HG03571 (cell line): ENCODE data around the gene RIIAD1.

ENCODE experiments used
- ATAC-seq: cut with Tn5 transposase; IDR thresholded peaks from one replicate; pipeline ENCODE4 v1.9.1; 2021; ENCODE audit not compliant: unreplicated experiment

Gene RIIAD1

DNA sequence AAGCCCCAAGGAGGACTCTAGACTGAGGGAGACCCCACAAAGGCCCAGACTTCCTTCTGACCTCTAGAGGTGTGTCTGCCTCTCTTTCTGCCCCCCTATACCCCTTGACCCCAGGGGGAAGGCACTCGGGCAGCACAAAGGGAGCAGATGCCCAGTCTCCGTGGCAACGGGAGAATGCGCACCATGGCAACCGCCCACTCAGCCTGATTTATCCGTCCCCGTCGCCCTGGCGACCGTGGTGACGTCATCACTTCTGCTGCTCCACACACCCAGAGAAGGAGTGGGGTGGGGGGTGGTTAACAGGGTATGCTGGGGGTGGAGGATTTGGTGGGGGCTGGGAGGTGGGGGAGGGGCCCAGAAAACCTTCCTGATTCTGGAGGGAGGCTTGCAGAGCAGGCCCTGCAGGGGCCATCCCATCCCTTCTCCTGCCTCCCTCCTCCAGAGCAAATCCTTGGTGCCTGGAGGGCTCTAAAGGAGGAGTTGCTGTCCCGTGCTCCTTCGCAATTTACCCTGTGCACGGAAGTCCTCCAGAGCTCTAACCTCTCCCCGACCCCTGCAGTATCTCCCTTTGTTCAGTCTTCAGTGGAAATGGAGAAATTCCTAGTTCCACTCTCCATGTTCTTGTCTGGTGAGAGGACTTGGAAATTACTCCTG is 11.0 kb upstream of the RIIAD1 start:
- no peak for ATAC-seq

GRCh38 chr1:151711044-151711800 is 10.1 kb upstream of the RIIAD1 start:
- ATAC-seq = no peak

- no peak for ATAC-seq
Measured at GRCh38 chr1:151711951-151712350, 9.4 kb upstream of the RIIAD1 start.

DNA sequence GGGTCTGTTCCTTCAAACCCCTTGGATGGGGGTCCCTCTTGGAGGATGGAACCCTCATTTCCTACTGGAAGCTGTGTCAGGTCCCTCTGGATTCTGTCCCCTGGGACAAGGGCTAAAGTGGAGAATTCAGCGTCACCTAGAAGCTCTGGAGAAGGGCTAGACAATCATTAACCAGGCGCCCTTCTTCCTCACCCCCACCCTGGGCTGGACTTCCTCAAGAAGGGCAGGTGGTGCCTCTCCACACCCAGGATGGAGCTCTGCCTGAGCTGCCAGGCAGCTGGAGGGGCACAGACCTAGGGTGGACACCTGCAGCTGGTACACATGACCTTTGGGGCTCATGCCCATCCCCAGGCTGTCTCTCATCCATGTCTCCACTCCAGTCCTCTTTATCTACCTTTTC is 8.3 kb upstream of the RIIAD1 start:
- no peak for ATAC-seq

DNA sequence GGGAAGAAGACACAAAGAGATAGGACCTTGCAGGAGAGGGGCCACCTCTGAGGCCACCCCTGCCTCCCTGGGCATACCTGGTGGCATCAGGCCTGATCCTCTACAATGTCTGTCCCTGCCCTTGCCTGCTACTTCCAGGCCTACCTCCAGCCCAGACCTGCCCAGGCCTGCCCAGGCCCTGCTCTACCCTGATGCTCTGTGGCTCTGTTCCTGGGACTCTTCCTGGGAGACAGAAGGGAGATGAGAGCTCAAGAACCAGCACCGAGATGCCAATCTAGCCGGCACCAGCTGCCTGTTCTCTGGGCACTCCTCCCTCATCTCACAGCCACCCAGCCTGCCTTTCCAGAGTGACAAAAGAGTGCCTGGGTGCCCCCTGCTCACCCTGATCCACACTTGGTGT is 7.4 kb upstream of the RIIAD1 start:
- ATAC-seq = no peak

- no peak for ATAC-seq
Measured at GRCh38 chr1:151714820-151715725, 6.2 kb upstream of the RIIAD1 start.

DNA sequence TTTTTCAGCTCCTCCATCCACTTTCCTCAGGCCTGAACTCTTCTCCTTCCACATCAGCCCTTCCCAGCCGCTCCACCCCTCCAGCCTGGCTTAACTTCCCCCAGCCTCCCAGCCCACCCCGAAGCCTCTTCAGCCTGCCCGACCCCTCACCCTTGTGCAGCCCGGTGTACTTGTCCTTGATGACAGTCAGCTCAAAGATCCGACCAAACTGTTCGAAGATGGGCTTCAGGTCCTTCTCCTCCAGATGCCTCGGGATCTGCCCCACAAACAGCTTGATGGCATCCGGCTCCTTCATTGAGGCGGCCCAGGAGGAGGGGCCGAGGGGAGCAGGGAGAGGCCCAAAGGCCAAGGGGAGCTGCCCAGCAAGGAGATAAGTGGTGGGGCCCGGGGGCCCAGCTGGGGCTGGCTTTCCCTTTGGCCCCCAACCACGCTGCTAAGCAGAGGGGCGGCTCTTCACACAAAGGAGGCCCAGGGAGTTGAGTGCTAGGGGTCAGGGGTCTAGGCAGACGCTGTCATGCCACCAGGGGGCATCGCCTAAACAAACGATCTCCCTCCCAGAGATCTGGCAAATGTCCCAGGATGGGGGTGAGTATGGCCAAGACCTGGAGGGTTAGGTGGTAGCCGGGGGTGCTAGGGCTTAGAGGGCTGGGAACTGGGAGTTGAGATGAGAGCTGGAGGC is 5.5 kb upstream of the RIIAD1 start:
- ATAC-seq = no peak

DNA sequence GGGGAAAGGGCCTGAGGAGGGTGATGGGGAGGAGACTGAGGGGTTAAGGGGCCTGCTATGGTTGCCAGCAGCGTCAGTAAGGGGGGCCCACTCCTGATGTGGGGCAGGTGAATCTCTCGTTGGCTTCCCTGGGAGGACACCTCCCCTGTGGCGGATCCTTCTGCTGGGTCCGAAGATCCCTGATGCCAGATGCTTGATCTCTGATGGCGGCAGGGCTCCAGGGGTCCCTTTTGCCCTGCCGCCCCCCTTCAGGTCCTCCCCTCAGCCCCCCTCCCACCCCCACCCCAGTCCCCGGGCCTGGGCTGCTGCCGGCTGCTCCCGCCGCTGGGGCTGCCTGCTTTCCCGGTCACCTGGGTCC is 4.9 kb upstream of the RIIAD1 start:
- no peak for ATAC-seq

GRCh38 chr1:151716771-151717631 is 4.3 kb upstream of the RIIAD1 start, which contains the start of gene CELF3:
TSS of gene CELF3 (minus strand) at chr1:151716803. CDS start at chr1:151716020, 783 bp downstream.
- no peak for ATAC-seq

GRCh38 chr1:151718011-151718431 is 3.3 kb upstream of the RIIAD1 start:
- no peak for ATAC-seq

GRCh38 chr1:151718666-151719065 is 2.7 kb upstream of the RIIAD1 start:
- no peak for ATAC-seq

DNA sequence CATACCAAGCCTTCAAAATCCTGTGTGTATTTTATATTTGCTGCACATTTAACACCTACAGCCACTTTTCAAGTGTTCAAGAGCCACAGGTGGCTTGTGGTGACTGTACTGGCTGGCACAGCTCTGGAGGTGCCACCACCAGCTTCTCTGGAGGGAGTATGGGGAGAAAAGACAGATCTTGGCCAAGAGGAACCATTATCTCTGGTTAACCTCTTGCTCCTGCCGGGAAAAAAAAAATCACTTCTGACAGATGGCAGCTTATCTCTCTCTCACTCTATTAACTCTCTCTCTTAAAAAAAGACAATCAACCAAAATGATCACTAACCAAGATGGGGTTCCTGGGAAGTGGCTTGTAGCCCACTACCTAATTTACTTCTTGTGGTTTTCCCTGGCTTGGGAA is 1.2 kb upstream of the RIIAD1 start:
- ATAC-seq = no peak

DNA sequence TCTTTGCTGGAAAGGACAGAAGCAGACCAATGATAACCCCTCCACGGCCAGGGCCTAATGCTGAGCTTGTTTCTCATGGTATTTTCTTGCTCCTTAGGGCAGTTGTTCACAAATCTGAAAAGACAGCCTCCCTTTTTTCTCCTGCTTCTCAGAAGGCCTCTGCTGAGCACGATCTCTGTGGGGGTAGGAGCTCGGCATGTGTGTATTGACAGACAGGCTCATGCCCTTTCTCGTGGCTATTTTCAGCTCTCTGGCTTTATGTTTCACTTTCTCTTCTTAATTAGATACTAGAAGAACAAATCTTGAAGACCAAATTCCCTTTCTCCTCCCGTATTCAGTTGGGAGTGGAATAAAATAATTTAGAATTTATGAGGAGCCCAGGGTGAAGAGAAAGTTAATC is 768 bp upstream of the RIIAD1 start:
- no peak for ATAC-seq

DNA sequence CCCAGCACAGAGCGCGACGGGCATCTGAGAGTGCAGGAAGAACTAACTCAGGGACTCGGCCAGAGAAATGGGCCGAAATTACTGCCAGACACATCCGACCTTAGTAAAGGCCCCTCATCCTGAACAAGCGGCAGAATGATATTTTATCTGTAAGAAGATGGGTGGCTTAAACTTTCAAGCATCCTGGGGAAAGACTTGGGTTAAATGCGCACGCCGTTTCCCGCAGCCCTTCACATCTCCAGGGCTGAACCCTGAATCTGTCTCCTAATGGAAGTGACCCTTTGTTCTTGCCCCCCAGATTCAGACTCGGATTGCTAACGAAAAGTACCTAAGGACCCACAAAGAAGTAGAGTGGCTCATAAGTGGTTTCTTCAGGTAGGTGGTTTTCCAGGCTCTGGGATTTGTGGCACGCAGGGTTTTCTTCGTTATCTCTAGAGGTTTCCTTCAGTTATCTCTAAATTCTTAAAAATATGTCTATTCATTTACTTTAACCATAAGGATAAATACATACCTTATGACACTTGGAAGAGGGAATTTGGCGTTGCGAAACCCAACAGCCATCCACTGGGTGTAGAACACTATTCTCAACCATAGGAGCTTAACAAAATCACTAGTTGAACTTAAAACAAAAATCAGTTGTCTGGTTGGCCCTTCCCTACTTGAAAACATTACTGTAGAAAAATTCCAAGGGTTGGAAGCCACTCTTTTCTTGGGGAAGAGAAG is 627 bp downstream of the RIIAD1 start:
- no peak for ATAC-seq

- ATAC-seq = no peak
Measured at GRCh38 chr1:151723726-151724370, 2.5 kb downstream of the RIIAD1 start.

GRCh38 chr1:151728151-151729054 is 7.1 kb downstream of the RIIAD1 start:
- ATAC-seq = no peak

- no peak for ATAC-seq
Measured at GRCh38 chr1:151729157-151729965, 8.0 kb downstream of the RIIAD1 start.
